GM23248 (cell line): ENCODE results near the gene IGLON5. TPM values are rescaled to one million over a fixed set of nuclear protein-coding genes. Genes with fewer than 3 reads are reported as not detected.

Experiments used
- DNase-seq: peaks from one replicate; pipeline ENCODE4 v3.0.0-alpha.2; 2015
- H2AFZ ChIP-seq: fragments of 200-600 bp; sonication (generic); 2 replicates; pipeline ENCODE4 v1.6.1; 2016; ENCODE audit warnings: antibody characterized with exemption
- H3F3A ChIP-seq: fragments of 200-600 bp; sonication (generic); 2 replicates; pipeline ENCODE4 v1.6.1; 2016; ENCODE audit warnings: mild to moderate bottlenecking, antibody characterized with exemption, mixed run types; ENCODE audit not compliant: insufficient read depth
- H3K27ac ChIP-seq: fragments of 200-600 bp; sonication (generic); 2 replicates; pipeline ENCODE4 v1.5.1; 2016; ENCODE audit warnings: mild to moderate bottlenecking
- H3K27me3 ChIP-seq: fragments of 200-600 bp; sonication (generic); replicated peaks from 2 replicates; pipeline ENCODE4 v1.6.1; 2016; ENCODE audit warnings: mild to moderate bottlenecking; ENCODE audit not compliant: insufficient read depth
- H3K36me3 ChIP-seq: fragments of 200-600 bp; sonication (generic); 2 replicates; pipeline ENCODE4 v1.6.1; 2016; ENCODE audit warnings: low read depth, mild to moderate bottlenecking
- H3K4me1 ChIP-seq: fragments of 200-600 bp; sonication (generic); 2 replicates; pipeline ENCODE4 v1.6.1; 2016; ENCODE audit warnings: mild to moderate bottlenecking; ENCODE audit not compliant: insufficient read depth
- H3K4me2 ChIP-seq: fragments of 200-600 bp; sonication (generic); one replicate; pipeline ENCODE4 v1.6.1; 2016; ENCODE audit warnings: mild to moderate bottlenecking; ENCODE audit not compliant: unreplicated experiment
- H3K4me3 ChIP-seq: fragments of 200-600 bp; sonication (generic); 2 replicates; pipeline ENCODE4 v1.5.1; 2016; ENCODE audit warnings: mild to moderate bottlenecking
- H3K79me2 ChIP-seq: fragments of 200-600 bp; sonication (generic); 2 replicates; pipeline ENCODE4 v1.6.1; 2016; ENCODE audit warnings: mild to moderate bottlenecking; ENCODE audit not compliant: insufficient read depth
- H3K9ac ChIP-seq: fragments of 200-600 bp; sonication (generic); 2 replicates; pipeline ENCODE4 v1.6.1; 2016; ENCODE audit warnings: mild to moderate bottlenecking
- H3K9me2 ChIP-seq: fragments of 200-600 bp; sonication (generic); 2 replicates; pipeline ENCODE4 v1.6.1; 2016; ENCODE audit warnings: mixed run types, mild to moderate bottlenecking, moderate library complexity; ENCODE audit not compliant: insufficient read depth
- H3K9me3 ChIP-seq: fragments of 200-600 bp; sonication (generic); one replicate; pipeline ENCODE4 v1.6.1; 2017; ENCODE audit warnings: low read depth
- H4K20me1 ChIP-seq: fragments of 200-600 bp; sonication (generic); 2 replicates; pipeline ENCODE4 v1.6.0; 2016; ENCODE audit not compliant: insufficient read depth
- EZH2 ChIP-seq: fragments of 200-600 bp; sonication (generic); IDR thresholded peaks from 2 replicates; pipeline ENCODE4 v1.6.1; 2018; ENCODE audit warnings: antibody characterized with exemption, mild to moderate bottlenecking; ENCODE audit not compliant: insufficient read depth, poor library complexity, severe bottlenecking
- EZH2phosphoT487 ChIP-seq: fragments of 200-600 bp; sonication (generic); IDR thresholded peaks from 2 replicates; pipeline ENCODE4 v1.6.1; 2018; ENCODE audit warnings: antibody characterized with exemption, moderate library complexity, mild to moderate bottlenecking, low read depth; ENCODE audit not compliant: insufficient read depth
- WGBS, 2 experiments: methylation state at CpG; one replicate each; pipeline ENCODE4 v1.1.6; 2015 to 2017; ENCODE audit warnings: low lambda C conversion rate in 2 of 2, low coverage in 1 of 2; ENCODE audit errors: missing lambda C conversion rate in 2 of 2; 5-methylcytosine and 5-hydroxymethylcytosine counted together
- in situ Hi-C: fragments of 300-500 bp; cut with MboI; formaldehyde crosslinking; loops from 2 replicates; pipeline ENCODE4 v1.15.0; 2020
- polyA plus RNA-seq: library from polyadenylated mRNA; unstranded; fragments of >200 nt; fragmentation: Nextera tagmentation; extraction: Ambion mirVana; gene quantifications from 2 replicates; pipeline ENCODE4 v1.2.1, GENCODE V29; 2016
- total RNA-seq: library from RNA; depleted of rRNA; stranded (reverse); fragments of >200 nt; shearing (Covaris generic); gene quantifications from 2 replicates; pipeline ENCODE4 v1.2.3, GENCODE V29; 2014

Gene IGLON5
- total and polyA plus RNA-seq, 2 experiments from 2014 or later: not detected

DNA sequence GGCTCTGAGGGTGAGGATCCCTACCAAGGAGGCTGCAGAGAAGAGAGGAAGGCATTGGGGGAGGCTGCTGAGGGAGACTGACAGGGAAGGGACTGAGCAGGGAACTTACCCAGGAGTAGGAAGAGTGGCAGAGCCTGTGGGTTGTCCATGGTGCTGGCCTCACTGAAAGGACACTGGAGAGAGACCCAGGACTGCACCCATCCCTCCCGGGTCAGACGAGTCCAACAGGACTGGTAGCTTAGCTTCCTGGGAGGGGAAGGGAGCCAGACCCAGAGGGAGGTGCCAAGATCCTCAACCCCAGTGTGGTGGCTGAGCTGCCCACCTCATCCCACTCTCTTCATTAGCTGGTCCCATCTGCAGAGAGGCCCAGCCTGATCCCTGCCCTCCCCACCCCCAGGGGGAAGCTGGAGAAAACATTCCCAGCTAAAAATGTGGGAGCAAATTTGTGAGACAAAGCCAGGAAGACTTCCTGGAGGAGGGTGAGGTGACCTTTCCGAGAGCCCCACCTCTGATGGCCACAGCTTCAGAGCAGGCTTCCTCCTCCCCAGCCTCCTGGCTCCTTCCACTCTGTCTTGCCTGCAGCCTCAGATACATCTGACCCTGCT is 30.6 kb downstream of the IGLON5 start, which contains the start of gene VSIG10L:
TSS of gene VSIG10L (minus strand) at position 164 of the 605 bp plus-strand sequence. CDS start at position 149, 15 bp downstream.
- no peaks in the 10 kb centered on the region for H3K9me3 ChIP-seq
- TF ChIP-seq EZH2: no peak
- no peak for TF ChIP-seq EZH2phosphoT487
- H3F3A ChIP-seq: no peaks in the 10 kb centered on the region
- H3K9me2 ChIP-seq: no peaks in the 10 kb centered on the region
- H4K20me1 ChIP-seq: no peaks in the 10 kb centered on the region
- no peak for DNase-seq
- no peak within 1 kb of the TSS for H3K27ac ChIP-seq
- H3K9ac ChIP-seq: no peak within 1 kb of the TSS
- no peaks in the 10 kb centered on the region for H3K4me1 ChIP-seq
- WGBS, 2 experiments: 56 to 58% methylated on average over 3 of the region's 3 CpGs
- H3K79me2 ChIP-seq: no peaks in the 10 kb centered on the region
- H3K36me3 ChIP-seq: peaks cover 5% of the 10 kb centered on the region; the same call in 1 of the 2 replicates
- in situ Hi-C loops: no loop called here
- H3K4me2 ChIP-seq: no peak within 1 kb of the TSS
- no peaks in the 10 kb centered on the region for H3K27me3 ChIP-seq
- no peak within 1 kb of the TSS for H2AFZ ChIP-seq
- no peak within 1 kb of the TSS for H3K4me3 ChIP-seq

DNA sequence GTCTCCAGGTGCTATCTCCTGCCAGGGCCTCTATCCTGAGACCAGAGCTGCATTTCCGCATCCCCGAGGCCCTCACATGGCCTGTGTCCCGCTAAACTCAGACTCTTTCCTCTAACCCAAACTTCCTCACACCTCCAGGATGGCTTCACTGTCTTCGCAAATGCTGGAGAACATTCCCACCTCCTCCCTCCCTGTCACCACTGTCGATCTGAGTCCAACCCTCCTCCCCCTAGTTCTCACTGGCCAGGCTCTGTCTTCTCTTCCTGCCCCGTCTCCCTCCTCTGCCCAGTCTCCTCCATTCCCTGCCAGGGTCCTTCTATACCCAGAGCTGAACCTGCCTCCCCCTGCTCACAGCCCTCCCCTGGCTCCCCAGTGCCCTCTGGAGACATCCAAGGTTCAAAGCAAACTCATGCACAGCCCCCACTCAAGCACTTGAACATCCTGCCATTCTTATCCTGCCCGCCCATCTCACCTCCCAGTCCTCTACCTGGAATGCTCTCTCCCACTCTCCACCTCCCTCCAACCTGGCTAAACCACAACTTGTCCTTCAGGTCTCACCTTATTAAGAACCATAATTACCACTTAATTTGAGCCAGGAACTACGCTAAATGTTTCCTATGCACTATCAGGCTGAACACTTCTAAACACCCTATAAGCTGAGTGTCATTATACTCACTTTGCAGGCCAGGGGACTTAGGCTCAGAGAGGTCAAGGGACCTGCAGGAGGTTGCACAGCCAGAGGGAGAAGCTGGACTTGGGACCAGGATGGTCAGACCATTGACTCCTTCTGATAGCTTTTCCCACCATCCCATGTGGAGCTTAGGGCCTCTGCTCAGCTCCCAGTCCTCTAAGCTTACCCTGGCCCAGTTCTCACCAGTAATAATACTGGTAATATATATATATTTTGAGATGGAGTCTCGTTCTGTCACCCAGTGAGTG is 31.5 kb downstream of the IGLON5 start:
- H3K79me2 ChIP-seq: no peaks in the 10 kb centered on the region
- H3K36me3 ChIP-seq: peaks cover 5% of the 10 kb centered on the region; the same call in 1 of the 2 replicates
- H3K9me2 ChIP-seq: no peaks in the 10 kb centered on the region
- H3K4me3 ChIP-seq: no peak overlapping the region
- no peak overlapping the region for H2AFZ ChIP-seq
- TF ChIP-seq EZH2 (no peak), EZH2phosphoT487 (no peak)
- in situ Hi-C loops: no loop called here
- no peak overlapping the region for H3K9ac ChIP-seq
- no peak overlapping the region for H3K4me2 ChIP-seq
- H4K20me1 ChIP-seq: no peaks in the 10 kb centered on the region
- no peaks in the 10 kb centered on the region for H3K9me3 ChIP-seq
- H3K27ac ChIP-seq: no peak overlapping the region
- 54 to 62% methylated on average over 9 of the region's 9 CpGs for WGBS, 2 experiments
- no peak for DNase-seq
- H3K4me1 ChIP-seq: no peaks in the 10 kb centered on the region
- no peaks in the 10 kb centered on the region for H3F3A ChIP-seq
- H3K27me3 ChIP-seq: no peaks in the 10 kb centered on the region

DNA sequence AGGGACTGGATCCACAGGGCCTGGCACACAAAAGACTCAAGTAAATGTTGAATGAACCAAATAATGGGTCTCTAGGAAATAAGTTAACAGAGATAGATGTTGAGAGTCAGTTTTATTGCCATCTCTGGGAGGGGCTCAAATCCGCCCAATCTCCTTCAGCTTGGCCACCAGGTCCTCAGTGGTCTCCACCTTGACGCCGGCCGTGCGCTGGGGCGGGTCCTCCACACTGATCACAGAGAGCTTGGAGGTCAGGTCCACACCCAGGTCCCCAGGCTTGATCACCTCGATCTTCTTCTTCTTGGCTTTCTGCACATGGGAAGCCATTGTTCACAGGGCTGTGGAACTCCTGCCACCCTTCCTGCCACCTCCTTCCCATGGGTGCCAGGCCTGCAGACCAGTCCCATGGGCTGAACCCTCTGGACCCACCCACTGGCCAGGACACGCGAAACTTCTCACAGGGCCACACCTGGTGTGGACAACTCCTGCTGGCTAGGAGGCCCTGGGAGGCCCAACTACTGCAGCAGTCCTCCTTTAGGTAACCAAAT is 33.7 kb downstream of the IGLON5 start:
- H3K9ac ChIP-seq: no peak overlapping the region
- in situ Hi-C loops: no loop called here
- H3K36me3 ChIP-seq: peaks cover 5% of the 10 kb centered on the region; the same call in 1 of the 2 replicates
- H3K4me3 ChIP-seq: no peak overlapping the region
- DNase-seq: no peak
- H3K9me3 ChIP-seq: no peaks in the 10 kb centered on the region
- WGBS, 2 experiments: 92 to 95% methylated on average over 9 of the region's 9 CpGs
- no peaks in the 10 kb centered on the region for H3K27me3 ChIP-seq
- no peak for TF ChIP-seq EZH2phosphoT487
- no peak for TF ChIP-seq EZH2
- H3K4me1 ChIP-seq: peaks cover 1% of the 10 kb centered on the region; the same call in 1 of the 2 replicates
- H3F3A ChIP-seq: no peaks in the 10 kb centered on the region
- H3K4me2 ChIP-seq: no peak overlapping the region
- no peaks in the 10 kb centered on the region for H3K9me2 ChIP-seq
- no peak overlapping the region for H2AFZ ChIP-seq
- no peak overlapping the region for H3K27ac ChIP-seq
- H4K20me1 ChIP-seq: no peaks in the 10 kb centered on the region
- H3K79me2 ChIP-seq: no peaks in the 10 kb centered on the region

DNA sequence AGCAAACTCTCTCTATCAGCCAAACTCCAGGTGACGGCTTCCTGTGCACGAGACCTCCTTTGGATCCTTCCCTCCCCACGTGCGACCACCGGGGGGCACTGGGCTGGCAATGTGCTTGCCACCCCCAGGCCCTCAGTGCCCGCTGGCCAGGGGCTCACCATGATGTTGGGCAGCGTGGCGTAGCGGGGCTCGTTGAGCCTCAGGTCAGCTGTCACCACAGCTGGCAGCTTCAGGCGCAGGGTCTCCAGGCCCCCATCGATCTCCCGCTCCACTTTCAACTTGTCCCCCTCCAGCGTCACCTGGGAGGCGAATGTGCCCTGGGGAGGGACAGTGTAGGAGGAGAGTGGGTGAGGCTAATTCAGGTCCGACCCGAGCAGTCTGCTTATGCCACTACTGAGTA is 35.3 kb downstream of the IGLON5 start:
- no peak overlapping the region for H3K4me2 ChIP-seq
- 0 out of 2 replicates have a peak, but pooled peaks cover 8% of the 10 kb centered on the region for H3F3A ChIP-seq
- 93% methylated on average over 17 of the region's 17 CpGs for WGBS, 2 experiments
- H3K27me3 ChIP-seq: no peaks in the 10 kb centered on the region
- in situ Hi-C loops: no loop called here
- H3K27ac ChIP-seq: no peak overlapping the region
- no peak overlapping the region for H3K9ac ChIP-seq
- no peaks in the 10 kb centered on the region for H3K9me3 ChIP-seq
- H3K79me2 ChIP-seq: no peaks in the 10 kb centered on the region
- H3K36me3 ChIP-seq: peaks cover 5% of the 10 kb centered on the region; the same call in 1 of the 2 replicates
- H4K20me1 ChIP-seq: no peaks in the 10 kb centered on the region
- H2AFZ ChIP-seq: no peak overlapping the region
- H3K9me2 ChIP-seq: no peaks in the 10 kb centered on the region
- TF ChIP-seq EZH2 (no peak), EZH2phosphoT487 (no peak)
- H3K4me1 ChIP-seq: peaks cover 5% of the 10 kb centered on the region; the same call in 1 of the 2 replicates
- no peak for DNase-seq
- no peak overlapping the region for H3K4me3 ChIP-seq
